Left lung (tissue), 10 donors: ENCODE data around the gene RRP1. TPM values are rescaled to one million over a fixed set of nuclear protein-coding genes. Genes with fewer than 3 reads are reported as not detected.

Experiments used
- ATAC-seq: fragments of 200-7000 bp; cut with Tn5 transposase; one replicate; pipeline ENCODE4 v1.9.1; 2020; ENCODE audit warnings: moderate library complexity
- DNase-seq, 4 donors: peaks; one replicate each; pipeline ENCODE4 v3.0.0-alpha.2; 2013 to 2020
- H3K27ac ChIP-seq, 2 donors: fragments of 200-600 bp; sonication (generic) in 1 of 2; one replicate each; pipeline versions ENCODE4 v1.5.0 to v1.8.0; 2020 to 2021
- H3K27me3 ChIP-seq, 2 donors: fragments of 200-600 bp; sonication (generic) in 1 of 2; one replicate each; pipeline versions ENCODE4 v1.5.0 to v1.8.0; 2020 to 2021
- H3K36me3 ChIP-seq, 2 donors: fragments of 200-600 bp; sonication (generic) in 1 of 2; one replicate each; pipeline versions ENCODE4 v1.5.0 to v1.8.0; 2020 to 2021
- H3K4me1 ChIP-seq, 2 donors: fragments of 200-600 bp; one replicate each; pipeline ENCODE4 v1.8.0; 2021
- H3K4me3 ChIP-seq, 2 donors: fragments of 200-600 bp; sonication (generic) in 1 of 2; one replicate each; pipeline versions ENCODE4 v1.5.0 to v1.8.0; 2020 to 2021; ENCODE audit warnings: mild to moderate bottlenecking in 1 of 2
- H3K9me3 ChIP-seq, 2 donors: fragments of 200-600 bp; sonication (generic) in 1 of 2; one replicate each; pipeline versions ENCODE4 v1.5.0 to v1.8.0; 2020 to 2021
- CTCF ChIP-seq, 2 donors: fragments of 200-600 bp; sonication (generic) in 1 of 2; IDR thresholded peaks; one replicate each; pipeline versions ENCODE4 v1.5.0 to v1.8.0; 2021; ENCODE audit warnings: antibody characterized with exemption in 2 of 2
- intact Hi-C, 2 donors: fragments of 100-400 bp; cut with DNase I; formaldehyde crosslinking; loops; one replicate each; pipeline versions ENCODE4 v1.11.2 to v1.14.2; 2022
- polyA plus RNA-seq, 6 donors: library from polyadenylated mRNA; unstranded; fragments of 120-200 nt; gene quantifications; one replicate each; pipeline ENCODE4 v1.2.1, GENCODE V29; 2013; ENCODE audit not compliant: insufficient read length in 6 of 6
- total RNA-seq, 2 donors: library from RNA; stranded (reverse); fragmentation: NEBNext Ultra II Directional; extraction: Animal tissue kit (Norgen Biotek cat#: 25700); gene quantifications; one replicate each; pipeline ENCODE4 v1.2.1, GENCODE V29; 2021
- donor health status: DM: no; HTN: yes; CAD: no.
- donor health status: DM: no; HTN: no; CAD: no.

Gene RRP1
- total and polyA plus RNA-seq, 8 donors: 16.1 to 28.0 (median 26.2) TPM

- Histone ChIP-seq H3K4me1 (peaks cover 8 to 38% of the 10 kb centered on the region in 2 donors), H3K36me3 (peaks cover 0 to 10% of the 10 kb centered on the region in 2 donors), H3K27me3 (no peaks in the 10 kb centered on the region), H3K4me3 (no peak overlapping the region), H3K27ac (peak overlapping the region in 1 of 2 donors; percentile 53), H3K9me3 (no peaks in the 10 kb centered on the region)
- ATAC-seq (no peak), DNase-seq (peak in 1 of 4 donors; percentile 62)
- TF ChIP-seq CTCF (IDR thresholded peaks at IDR 0.05): no peak
- intact Hi-C loops: loop anchor here in 1 of 2 donors (10.0 kb wide), 1 partner anchor 64 kb away; the partner anchor contains the start of gene PDXK
These were observed 10.7 kb upstream of the RRP1 start for GRCh38 chr21:43778469-43779335.

- peak overlapping the region in 1 of 2 donors; percentile 53 for H3K27ac ChIP-seq
- peaks cover 0 to under 1% of the 10 kb centered on the region in 2 donors for H3K36me3 ChIP-seq
- H3K4me1 ChIP-seq: peaks cover 8 to 28% of the 10 kb centered on the region in 2 donors
- no peaks in the 10 kb centered on the region for H3K9me3 ChIP-seq
- intact Hi-C loops: loop anchor here in 1 of 2 donors (10.0 kb wide), 1 partner anchor 65 kb away; the partner anchor contains the start of gene PDXK
- no peak overlapping the region for H3K4me3 ChIP-seq
- no peak for DNase-seq
- ATAC-seq: no peak
- H3K27me3 ChIP-seq: no peaks in the 10 kb centered on the region
- no peak for TF ChIP-seq CTCF (IDR thresholded peaks at IDR 0.05)
These were observed 9.7 kb upstream of the RRP1 start for GRCh38 chr21:43779660-43780059.

GRCh38 chr21:43781846-43782245, 7.5 kb upstream of the RRP1 start:
- TF ChIP-seq CTCF (IDR thresholded peaks at IDR 0.05): no peak
- Histone ChIP-seq H3K9me3 (no peaks in the 10 kb centered on the region), H3K27me3 (no peaks in the 10 kb centered on the region), H3K27ac (no peak overlapping the region), H3K4me3 (no peak overlapping the region), H3K4me1 (peaks cover 0 to 18% of the 10 kb centered on the region in 2 donors), H3K36me3 (no peaks in the 10 kb centered on the region)
- DNase-seq (no peak), ATAC-seq (no peak)
- intact Hi-C loops: no loop called here

GRCh38 chr21:43782431-43783097, 6.8 kb upstream of the RRP1 start:
- no peak for TF ChIP-seq CTCF (IDR thresholded peaks at IDR 0.05)
- Histone ChIP-seq H3K27ac (peak overlapping the region; percentile 61 to 69), H3K4me1 (peaks cover 0 to 18% of the 10 kb centered on the region in 2 donors), H3K36me3 (no peaks in the 10 kb centered on the region), H3K27me3 (no peaks in the 10 kb centered on the region), H3K9me3 (no peaks in the 10 kb centered on the region), H3K4me3 (no peak overlapping the region)
- DNase-seq (no peak), ATAC-seq (peak; percentile 63)
- intact Hi-C loops: no loop called here
